Naive B cell (primary cell): ENCODE results near the gene MAPKAP1. TPM values are rescaled to one million over a fixed set of nuclear protein-coding genes. Genes with fewer than 3 reads are reported as not detected.

ENCODE experiments used
- ATAC-seq, 2 donors: fragments of 150-1000 bp; cut with Tn5 transposase; 2 replicates each; pipeline ENCODE4 v1.10.0; 2021; ENCODE audit warnings: low read depth in 2 of 2, mild to moderate bottlenecking in 2 of 2, moderate library complexity in 2 of 2
- DNase-seq: peaks from one replicate; pipeline ENCODE4 v3.0.0; 2022
- H3K27ac Mint-ChIP-seq, 6 donors: one replicate each; pipeline ENCODE4 v1.8.0; 2020 to 2022; ENCODE audit warnings: mild to moderate bottlenecking in 6 of 6, mixed read lengths in 6 of 6, moderate library complexity in 5 of 6, inconsistent platforms in 2 of 6
- H3K27me3 Mint-ChIP-seq, 3 donors: one replicate each; pipeline ENCODE4 v1.8.0; 2021 to 2022; ENCODE audit warnings: mixed read lengths in 3 of 3, mild to moderate bottlenecking in 1 of 3
- H3K36me3 Mint-ChIP-seq, 2 donors: one replicate each; pipeline ENCODE4 v1.8.0; 2020 to 2022; ENCODE audit warnings: mixed read lengths in 2 of 2, inconsistent platforms in 1 of 2, mild to moderate bottlenecking in 1 of 2
- H3K4me1 Mint-ChIP-seq, 3 donors: one replicate each; pipeline ENCODE4 v1.8.0; 2020 to 2022; ENCODE audit warnings: mixed read lengths in 3 of 3, inconsistent platforms in 1 of 3, mild to moderate bottlenecking in 1 of 3, moderate library complexity in 1 of 3
- H3K4me3 Mint-ChIP-seq, 8 donors: one replicate each; pipeline ENCODE4 v1.8.0; 2020 to 2022; ENCODE audit warnings: mild to moderate bottlenecking in 8 of 8, mixed read lengths in 8 of 8, moderate library complexity in 8 of 8, inconsistent platforms in 2 of 8
- H3K9me3 Mint-ChIP-seq, 7 donors: one replicate each; pipeline ENCODE4 v1.8.0; 2020 to 2022; ENCODE audit warnings: mixed read lengths in 7 of 7, mild to moderate bottlenecking in 5 of 7, inconsistent platforms in 2 of 7, moderate library complexity in 1 of 7
- polyA plus RNA-seq, 6 donors: library from polyadenylated mRNA; unstranded; fragments of 300-500 nt; fragmentation: Illumina TruSeq; gene quantifications; one replicate each; pipeline ENCODE4 v1.2.3, GENCODE V29; 2021; ENCODE audit warnings: low read depth in 6 of 6

The MAPKAP1 gene
- polyA plus RNA-seq, 6 donors from 2014 or later, result 62.4 to 76.1 (median 67.7) TPM

- no peak for DNase-seq
- Mint-ChIP-seq H3K4me1 (peaks cover 34 to 56% (median 44%) of the 10 kb centered on the region in 3 donors), H3K27ac (peak overlapping the region in 3 of 6 donors; percentile 33 to 90 (median 82))
Observed at GRCh38 chr9:125532812-125533594, 174.0 kb downstream of the MAPKAP1 start.

GRCh38 chr9:125532412-125532811 lies 174.6 kb downstream of the MAPKAP1 start:
- Mint-ChIP-seq H3K27ac (peak overlapping the region in 2 of 6 donors; percentile 33), H3K36me3 (no peaks in the 10 kb centered on the region), H3K9me3 (no peaks in the 10 kb centered on the region), H3K4me1 (peaks cover 36 to 61% (median 45%) of the 10 kb centered on the region in 3 donors), H3K27me3 (no peaks in the 10 kb centered on the region), H3K4me3 (peak overlapping the region in 5 of 8 donors; percentile 35 to 58 (median 50))
- ATAC-seq, result no peak
- DNase-seq, result no peak

More at GRCh38 chr9:125532812-125533594, 174.0 kb downstream of the MAPKAP1 start:
- Mint-ChIP-seq H3K9me3 (no peaks in the 10 kb centered on the region), H3K4me3 (peak overlapping the region in 3 of 8 donors; percentile 54 to 73 (median 54)), H3K36me3 (peaks cover 4 to 6% of the 10 kb centered on the region in 2 donors), H3K27me3 (no peaks in the 10 kb centered on the region)
- no peak for ATAC-seq

- H3K4me1 Mint-ChIP-seq, result peaks cover 41 to 82% (median 61%) of the 10 kb centered on the region in 3 donors
Observed at GRCh38 chr9:125529589-125530515, 177.2 kb downstream of the MAPKAP1 start.

GRCh38 chr9:125529107-125529506 lies 177.9 kb downstream of the MAPKAP1 start:
- DNase-seq (no peak), ATAC-seq (no peak)
- no peaks in the 10 kb centered on the region for H3K9me3 Mint-ChIP-seq
- peak overlapping the region in 5 of 6 donors; percentile 70 to 98 (median 86) for H3K27ac Mint-ChIP-seq
- H3K4me1 Mint-ChIP-seq, result peaks cover 43 to 84% (median 63%) of the 10 kb centered on the region in 3 donors
- H3K36me3 Mint-ChIP-seq, result no peaks in the 10 kb centered on the region
- no peaks in the 10 kb centered on the region for H3K27me3 Mint-ChIP-seq
- H3K4me3 Mint-ChIP-seq, result peak overlapping the region in 7 of 8 donors; percentile 22 to 88 (median 66)

More at GRCh38 chr9:125529589-125530515, 177.2 kb downstream of the MAPKAP1 start:
- peak overlapping the region; percentile 25 to 87 (median 78) for H3K4me3 Mint-ChIP-seq
- DNase-seq, result peak; percentile 59
- ATAC-seq, result peak; percentile 87 to 90
- H3K9me3 Mint-ChIP-seq, result no peaks in the 10 kb centered on the region
- peak overlapping the region in 5 of 6 donors; percentile 82 to 98 (median 96) for H3K27ac Mint-ChIP-seq
- H3K36me3 Mint-ChIP-seq, result no peaks in the 10 kb centered on the region
- H3K27me3 Mint-ChIP-seq, result no peaks in the 10 kb centered on the region

- ATAC-seq (peak; percentile 33 to 39), DNase-seq (peak; percentile 20)
- peaks cover 49 to 85% (median 74%) of the 10 kb centered on the region in 3 donors for H3K4me1 Mint-ChIP-seq
- no peaks in the 10 kb centered on the region for H3K27me3 Mint-ChIP-seq
- peak overlapping the region; percentile 8 to 88 (median 60) for H3K4me3 Mint-ChIP-seq
- H3K9me3 Mint-ChIP-seq, result no peaks in the 10 kb centered on the region
- peak overlapping the region in 5 of 6 donors; percentile 51 to 96 (median 91) for H3K27ac Mint-ChIP-seq
- H3K36me3 Mint-ChIP-seq, result no peaks in the 10 kb centered on the region
Observed at GRCh38 chr9:125527471-125528002, 179.5 kb downstream of the MAPKAP1 start.

- Mint-ChIP-seq H3K9me3 (no peaks in the 10 kb centered on the region), H3K27me3 (no peaks in the 10 kb centered on the region), H3K27ac (peak overlapping the region in 2 of 6 donors; percentile 34 to 84), H3K4me1 (peaks cover 55 to 84% (median 76%) of the 10 kb centered on the region in 3 donors), H3K36me3 (no peaks in the 10 kb centered on the region), H3K4me3 (no peak overlapping the region)
- DNase-seq (no peak), ATAC-seq (no peak)
Observed at GRCh38 chr9:125525921-125526631, 180.9 kb downstream of the MAPKAP1 start.

GRCh38 chr9:125524583-125525355 lies 182.2 kb downstream of the MAPKAP1 start:
- DNase-seq (no peak), ATAC-seq (no peak)
- H3K27ac Mint-ChIP-seq, result peak overlapping the region in 2 of 6 donors; percentile 47 to 84
- no peaks in the 10 kb centered on the region for H3K27me3 Mint-ChIP-seq
- no peaks in the 10 kb centered on the region for H3K9me3 Mint-ChIP-seq
- H3K4me1 Mint-ChIP-seq, result peaks cover 50 to 75% (median 72%) of the 10 kb centered on the region in 3 donors
- peak overlapping the region in 2 of 8 donors; percentile 8 to 25 for H3K4me3 Mint-ChIP-seq
- H3K36me3 Mint-ChIP-seq, result peaks cover 0 to 9% of the 10 kb centered on the region in 2 donors

GRCh38 chr9:125523681-125524080 lies 183.3 kb downstream of the MAPKAP1 start:
- no peak for DNase-seq
- Mint-ChIP-seq H3K4me3 (peak overlapping the region in 1 of 8 donors; percentile 59), H3K4me1 (peaks cover 43 to 64% (median 64%) of the 10 kb centered on the region in 3 donors), H3K27me3 (no peaks in the 10 kb centered on the region), H3K27ac (peak overlapping the region in 2 of 6 donors; percentile 17 to 46), H3K9me3 (no peaks in the 10 kb centered on the region), H3K36me3 (peaks cover 0 to 9% of the 10 kb centered on the region in 2 donors)
- ATAC-seq, result no peak

GRCh38 chr9:125522328-125522725 lies 184.7 kb downstream of the MAPKAP1 start:
- Mint-ChIP-seq H3K27me3 (no peaks in the 10 kb centered on the region), H3K4me3 (peak overlapping the region in 4 of 8 donors; percentile 16 to 69 (median 34)), H3K4me1 (peaks cover 35 to 52% (median 50%) of the 10 kb centered on the region in 3 donors), H3K27ac (peak overlapping the region in 3 of 6 donors; percentile 13 to 47 (median 27)), H3K36me3 (peaks cover under 1 to 9% of the 10 kb centered on the region in 2 donors), H3K9me3 (no peaks in the 10 kb centered on the region)
- DNase-seq, result no peak
- no peak for ATAC-seq

GRCh38 chr9:125521462-125522327 lies 185.3 kb downstream of the MAPKAP1 start:
- Mint-ChIP-seq H3K4me1 (peaks cover 34 to 47% (median 47%) of the 10 kb centered on the region in 3 donors), H3K4me3 (peak overlapping the region in 7 of 8 donors; percentile 39 to 84 (median 63)), H3K36me3 (peaks cover 6 to 9% of the 10 kb centered on the region in 2 donors), H3K27ac (peak overlapping the region in 5 of 6 donors; percentile 27 to 89 (median 47)), H3K27me3 (no peaks in the 10 kb centered on the region), H3K9me3 (no peaks in the 10 kb centered on the region)
- ATAC-seq (peak; percentile 83 to 88), DNase-seq (peak; percentile 19)

GRCh38 chr9:125519734-125520133 lies 187.3 kb downstream of the MAPKAP1 start:
- Mint-ChIP-seq H3K27ac (no peak overlapping the region), H3K4me3 (no peak overlapping the region), H3K4me1 (peaks cover 31 to 36% (median 33%) of the 10 kb centered on the region in 3 donors), H3K36me3 (peaks cover 6 to 9% of the 10 kb centered on the region in 2 donors), H3K9me3 (no peaks in the 10 kb centered on the region), H3K27me3 (no peaks in the 10 kb centered on the region)
- no peak for ATAC-seq
- no peak for DNase-seq
